IMR-90 (cell line): Measurements from ENCODE around the gene SPAG16.

ENCODE experiments used
- POLR2A ChIP-seq: IDR thresholded peaks from 2 replicates; pipeline ENCODE4 v1.6.1; 2012; ENCODE audit warnings: mild to moderate bottlenecking, low read depth, low read length
- USF2 ChIP-seq: fragments of 150-350 bp; IDR thresholded peaks from 2 replicates; pipeline ENCODE4 v1.6.1; 2017; ENCODE audit warnings: mild to moderate bottlenecking, antibody characterized with exemption, low read length, low read depth

DNA sequence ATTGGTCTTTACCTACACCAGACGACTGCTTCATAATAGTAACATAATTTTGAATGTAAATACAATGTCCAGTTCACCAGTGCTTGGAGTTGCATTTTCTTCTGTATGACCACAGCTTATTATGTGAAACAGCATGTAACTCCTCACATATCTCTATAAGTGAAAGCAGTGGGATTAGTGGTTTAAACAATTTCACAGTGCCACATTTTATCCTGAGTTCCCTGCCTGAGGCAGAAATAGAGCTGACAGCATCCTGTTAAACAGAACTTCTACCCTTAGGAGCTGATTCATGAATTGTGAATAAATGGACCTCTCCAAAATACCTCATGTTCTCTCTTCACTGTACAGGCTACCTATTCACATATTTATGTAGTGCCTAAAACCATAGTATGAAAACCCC is 584.3 kb downstream of the SPAG16 start:
- TF ChIP-seq USF2, result no peak
- no peak for TF ChIP-seq POLR2A
